ENCODE data around the gene HNRNPUL2. TPM values are rescaled to one million over a fixed set of nuclear protein-coding genes. Genes with fewer than 3 reads are reported as not detected.

HNRNPUL2 gene
- total RNA-seq, 1 donor from 2014 or later = 9.2 TPM

DNA sequence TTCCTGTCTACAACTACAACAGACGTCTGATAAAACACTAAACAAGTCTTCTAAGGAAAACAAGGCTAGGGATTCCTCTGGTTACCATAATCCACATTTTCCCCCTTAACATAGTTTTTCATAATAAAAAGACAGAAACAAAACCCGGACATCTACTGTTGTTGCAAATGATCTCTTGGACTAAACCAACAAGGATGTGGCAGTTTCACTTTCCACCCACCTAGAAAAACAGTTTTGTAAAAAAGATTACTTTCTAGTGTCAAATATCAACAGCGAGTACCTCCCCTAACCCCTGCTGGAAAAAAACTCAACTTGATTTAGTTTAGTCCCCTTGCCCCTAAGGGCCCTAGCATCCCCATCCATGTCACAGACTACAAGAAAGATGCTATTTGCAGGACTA lies 14.4 kb downstream of the HNRNPUL2 start:
- no peak for TF ChIP-seq CTCF (IDR thresholded peaks at IDR 0.05; ENCODE audit: insufficient read depth, low read length, severe bottlenecking)
- peaks cover 28% of the 10 kb centered on the region for H3K36me3 ChIP-seq (ENCODE audit: control insufficient read depth, insufficient read depth, low read length)
- no peak for DNase-seq (ENCODE audit: low read depth)
- no peak overlapping the region for H3K4me3 ChIP-seq (ENCODE audit: low read depth, low read length)
- no peak for FAIRE-seq
- H3K27me3 ChIP-seq (ENCODE audit: control insufficient read depth, insufficient read depth, low read length) = no peaks in the 10 kb centered on the region

DNA sequence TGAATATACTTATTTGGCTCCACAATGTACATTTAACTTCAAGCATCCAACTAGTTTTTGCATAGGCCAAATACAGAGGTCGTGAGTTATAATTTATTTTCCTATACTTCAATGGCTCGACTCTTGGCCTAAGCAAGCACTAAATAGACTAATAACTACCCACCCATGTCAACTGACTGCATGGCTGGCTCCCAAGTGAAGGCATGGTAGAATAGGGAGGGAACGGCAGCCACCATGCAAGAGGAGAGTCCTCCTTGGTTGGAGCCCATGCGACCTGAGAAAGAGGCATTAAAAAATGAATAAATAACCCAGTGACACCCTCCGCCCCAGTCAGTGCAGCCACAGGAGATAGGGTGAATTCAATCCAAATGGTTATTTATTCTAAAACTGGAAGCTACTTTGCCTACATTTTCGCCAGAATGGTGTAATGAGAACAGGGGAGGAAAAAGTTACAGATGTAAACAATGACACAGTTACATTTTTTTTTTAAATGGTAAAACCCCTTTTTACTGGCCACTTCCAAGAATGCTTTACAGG lies 14.9 kb downstream of the HNRNPUL2 start:
- H3K4me3 ChIP-seq (ENCODE audit: low read depth, low read length) = no peak overlapping the region
- TF ChIP-seq CTCF (IDR thresholded peaks at IDR 0.05; ENCODE audit: insufficient read depth, low read length, severe bottlenecking) = no peak
- H3K36me3 ChIP-seq (ENCODE audit: control insufficient read depth, insufficient read depth, low read length) = peaks cover 25% of the 10 kb centered on the region
- FAIRE-seq (no peak), DNase-seq (ENCODE audit: low read depth) (no peak)
- no peaks in the 10 kb centered on the region for H3K27me3 ChIP-seq (ENCODE audit: control insufficient read depth, insufficient read depth, low read length)

DNA sequence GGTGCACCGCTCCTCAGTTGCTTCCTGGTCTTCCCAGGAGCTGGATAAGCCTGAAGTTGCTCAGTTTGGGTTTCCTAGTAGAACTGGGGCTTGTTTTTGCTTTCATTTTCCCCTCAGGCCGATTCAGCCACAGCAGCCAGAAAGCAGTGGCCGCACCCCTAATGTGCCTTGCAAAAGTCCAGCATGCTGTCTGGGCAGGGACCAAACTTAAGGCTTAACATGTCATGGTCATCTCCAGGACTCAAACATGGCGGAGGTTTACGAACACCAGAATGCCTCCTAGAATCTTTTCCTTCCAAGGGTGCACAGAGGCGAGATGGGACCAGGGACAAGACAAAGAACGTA lies 17.3 kb downstream of the HNRNPUL2 start:
- TF ChIP-seq CTCF (IDR thresholded peaks at IDR 0.05; ENCODE audit: insufficient read depth, low read length, severe bottlenecking) = no peak
- Histone ChIP-seq H3K27me3 (ENCODE audit: control insufficient read depth, insufficient read depth, low read length) (no peaks in the 10 kb centered on the region), H3K4me3 (ENCODE audit: low read depth, low read length) (peak overlapping the region; percentile 46), H3K36me3 (ENCODE audit: control insufficient read depth, insufficient read depth, low read length) (peaks cover 10% of the 10 kb centered on the region)
- DNase-seq (ENCODE audit: low read depth) = no peak
- FAIRE-seq = no peak

DNA sequence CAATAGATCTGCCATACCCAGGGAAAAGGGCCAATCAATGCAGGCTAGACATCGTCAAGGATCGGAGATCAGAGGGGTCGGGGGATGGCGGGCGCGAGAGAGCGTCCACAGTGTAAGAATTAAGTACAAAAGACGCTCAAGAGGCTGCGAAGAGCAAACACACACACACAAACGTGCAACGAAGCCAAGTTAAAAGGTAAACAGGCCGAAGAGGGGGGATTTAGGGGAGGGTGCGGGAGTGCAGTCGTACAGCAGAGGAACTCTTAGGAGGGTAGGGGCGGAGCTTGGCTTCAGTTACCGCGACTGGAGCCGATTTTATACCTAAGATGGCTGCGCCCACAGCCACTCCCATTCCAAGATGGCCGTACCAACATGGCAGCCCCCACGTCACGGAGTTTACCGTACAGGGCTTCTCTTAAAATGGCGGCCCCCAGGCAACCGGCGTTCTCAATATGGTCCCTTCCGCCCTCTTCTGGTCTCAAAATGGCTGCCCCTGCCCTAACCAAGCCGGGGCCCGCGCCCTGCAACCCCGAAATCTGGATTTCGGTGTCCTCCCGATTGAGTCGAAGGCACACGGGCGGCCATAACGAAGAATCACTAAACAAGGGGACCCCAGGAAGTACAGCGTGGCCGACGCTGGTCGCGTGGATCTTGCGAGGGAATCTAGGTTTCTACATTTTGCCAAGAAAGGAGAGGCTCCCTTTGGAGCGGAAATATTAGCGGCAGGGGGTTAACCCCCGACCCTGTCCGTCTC lies 17.8 kb downstream of the HNRNPUL2 start:
- peaks cover 9% of the 10 kb centered on the region for H3K36me3 ChIP-seq (ENCODE audit: control insufficient read depth, insufficient read depth, low read length)
- TF ChIP-seq CTCF (IDR thresholded peaks at IDR 0.05; ENCODE audit: insufficient read depth, low read length, severe bottlenecking) = no peak
- FAIRE-seq = no peak
- peak overlapping the region; percentile 46 for H3K4me3 ChIP-seq (ENCODE audit: low read depth, low read length)
- no peaks in the 10 kb centered on the region for H3K27me3 ChIP-seq (ENCODE audit: control insufficient read depth, insufficient read depth, low read length)
- DNase-seq (ENCODE audit: low read depth) = peak; percentile 94

DNA sequence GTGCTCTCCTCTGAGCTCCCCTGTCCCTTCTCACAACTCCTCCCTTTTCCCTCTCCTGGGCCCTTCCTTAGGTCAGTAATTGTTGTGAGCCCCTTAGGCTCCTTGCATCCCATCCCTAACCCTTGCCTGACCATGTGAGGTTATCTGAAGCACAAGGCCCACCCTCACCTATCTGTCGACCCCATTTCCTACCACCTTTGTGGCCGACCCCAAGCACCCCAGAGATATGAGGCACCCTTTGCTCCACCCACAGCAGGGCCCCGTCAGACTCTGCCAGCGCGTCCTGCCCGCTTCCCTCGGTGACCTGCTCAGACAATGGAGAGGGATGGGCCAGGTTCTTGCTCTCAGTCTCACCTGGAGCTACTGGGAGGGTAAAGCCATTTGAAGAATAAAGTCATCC lies 18.5 kb downstream of the HNRNPUL2 start:
- FAIRE-seq = no peak
- TF ChIP-seq CTCF (IDR thresholded peaks at IDR 0.05; ENCODE audit: insufficient read depth, low read length, severe bottlenecking) = no peak
- Histone ChIP-seq H3K27me3 (ENCODE audit: control insufficient read depth, insufficient read depth, low read length) (no peaks in the 10 kb centered on the region), H3K4me3 (ENCODE audit: low read depth, low read length) (peak overlapping the region; percentile 46), H3K36me3 (ENCODE audit: control insufficient read depth, insufficient read depth, low read length) (peaks cover 9% of the 10 kb centered on the region)
- DNase-seq (ENCODE audit: low read depth) = no peak

- no peak for TF ChIP-seq CTCF (IDR thresholded peaks at IDR 0.05; ENCODE audit: insufficient read depth, low read length, severe bottlenecking)
- no peaks in the 10 kb centered on the region for H3K27me3 ChIP-seq (ENCODE audit: control insufficient read depth, insufficient read depth, low read length)
- DNase-seq (ENCODE audit: low read depth) = no peak
- H3K36me3 ChIP-seq (ENCODE audit: control insufficient read depth, insufficient read depth, low read length) = peaks cover 7% of the 10 kb centered on the region
- no peak for FAIRE-seq
- peak overlapping the region; percentile 46 for H3K4me3 ChIP-seq (ENCODE audit: low read depth, low read length)
Observed at GRCh38 chr11:62708392-62708791, 18.9 kb downstream of the HNRNPUL2 start.
